GM23338 (cell line): ENCODE results near the gene SLC9A3. TPM values are rescaled to one million over a fixed set of nuclear protein-coding genes. Genes with fewer than 3 reads are reported as not detected.

Source experiments
- ATAC-seq: fragments of 200-7000 bp; cut with Tn5 transposase; 3 replicates; pipeline ENCODE4 v1.9.1; 2020
- DNase-seq: peaks from one replicate; pipeline ENCODE4 v3.0.0-alpha.2; 2015; ENCODE audit warnings: low spot score
- H2AFZ ChIP-seq: fragments of 200-600 bp; sonication (generic); 2 replicates; pipeline ENCODE4 v1.8.0; 2016; ENCODE audit warnings: antibody characterized with exemption, mild to moderate bottlenecking, moderate library complexity
- H3F3A ChIP-seq: fragments of 200-600 bp; sonication (generic); replicated peaks from 2 replicates; pipeline ENCODE4 v1.8.0; 2017; ENCODE audit warnings: antibody characterized with exemption, mixed run types, low read depth
- H3K27ac ChIP-seq: fragments of 200-600 bp; sonication (generic); 2 replicates; pipeline ENCODE4 v1.6.1; 2016; ENCODE audit warnings: low read depth
- H3K27me3 ChIP-seq: fragments of 200-600 bp; sonication (generic); 2 replicates; pipeline ENCODE4 v1.8.0; 2016; ENCODE audit warnings: mild to moderate bottlenecking, mixed run types, moderate library complexity; ENCODE audit not compliant: insufficient read depth
- H3K36me3 ChIP-seq: fragments of 200-600 bp; sonication (generic); 2 replicates; pipeline ENCODE4 v1.8.0; 2016; ENCODE audit warnings: mild to moderate bottlenecking; ENCODE audit not compliant: insufficient read depth
- H3K4me1 ChIP-seq: fragments of 200-600 bp; sonication (generic); 2 replicates; pipeline ENCODE4 v1.8.0; 2016; ENCODE audit warnings: mild to moderate bottlenecking, moderate library complexity; ENCODE audit not compliant: insufficient read depth
- H3K4me2 ChIP-seq: fragments of 200-600 bp; sonication (generic); 2 replicates; pipeline ENCODE4 v1.7.1; 2017; ENCODE audit warnings: mixed run types
- H3K4me3 ChIP-seq: fragments of 200-600 bp; sonication (generic); 2 replicates; pipeline ENCODE4 v1.6.1; 2016; ENCODE audit warnings: mixed run types
- H3K79me2 ChIP-seq: fragments of 200-600 bp; sonication (generic); replicated peaks from 2 replicates; pipeline ENCODE4 v1.8.0; 2017; ENCODE audit warnings: mild to moderate bottlenecking; ENCODE audit not compliant: insufficient read depth
- H3K9me2 ChIP-seq: fragments of 200-600 bp; sonication (generic); 2 replicates; pipeline ENCODE4 v1.8.0; 2017; ENCODE audit not compliant: insufficient read depth
- H4K20me1 ChIP-seq: fragments of 200-600 bp; sonication (generic); replicated peaks from 2 replicates; pipeline ENCODE4 v1.8.0; 2017; ENCODE audit warnings: mild to moderate bottlenecking; ENCODE audit not compliant: insufficient read depth
- H3K27ac Mint-ChIP-seq: 2 replicates; pipeline ENCODE4 v1.8.0; 2020; ENCODE audit warnings: inconsistent platforms, mild to moderate bottlenecking, moderate library complexity, mixed read lengths
- H3K27me3 Mint-ChIP-seq: 3 replicates; pipeline ENCODE4 v1.8.0; 2022; ENCODE audit warnings: low read depth, mild to moderate bottlenecking, moderate library complexity, mixed read lengths, inconsistent platforms; ENCODE audit not compliant: insufficient read depth, poor library complexity
- H3K36me3 Mint-ChIP-seq: 3 replicates; pipeline ENCODE4 v1.8.0; 2021; ENCODE audit warnings: low read depth, mild to moderate bottlenecking, inconsistent platforms, moderate library complexity, mixed read lengths
- H3K4me1 Mint-ChIP-seq: 3 replicates; pipeline ENCODE4 v1.8.0; 2020; ENCODE audit warnings: mild to moderate bottlenecking, inconsistent platforms, mixed read lengths
- H3K4me3 Mint-ChIP-seq: 3 replicates; pipeline ENCODE4 v1.8.0; 2021; ENCODE audit warnings: moderate library complexity, mild to moderate bottlenecking, inconsistent platforms, mixed read lengths
- H3K9me3 Mint-ChIP-seq: 3 replicates; pipeline ENCODE4 v1.8.0; 2020; ENCODE audit warnings: moderate library complexity, mild to moderate bottlenecking, inconsistent platforms, mixed read lengths
- CREB1 ChIP-seq: fragments of 250-450 bp; sonication (Bioruptor Pico); IDR thresholded peaks from 2 replicates; pipeline ENCODE4 v1.5.0; 2020; ENCODE audit warnings: low read depth, mild to moderate bottlenecking, moderate library complexity
- CTCF ChIP-seq, 2 experiments: fragments of 200-600 bp in 1 of 2; sonication (generic) in 1 of 2; conservative IDR thresholded peaks; 2 replicates each; pipeline versions ENCODE4 v1.5.1 to v1.6.1; 2016 to 2017; ENCODE audit warnings: antibody characterized with exemption in 2 of 2, low read depth in 2 of 2, mild to moderate bottlenecking in 2 of 2, moderate library complexity in 1 of 2
- ETS1 ChIP-seq: IDR thresholded peaks from 2 replicates; pipeline ENCODE4 v1.6.1; 2016; ENCODE audit warnings: antibody characterized with exemption
- EZH2 ChIP-seq: fragments of 200-600 bp; sonication (generic); IDR thresholded peaks from one replicate; pipeline ENCODE4 v1.8.0; 2017; ENCODE audit warnings: antibody characterized with exemption, mild to moderate bottlenecking, low read depth; ENCODE audit not compliant: unreplicated experiment
- EZH2phosphoT487 ChIP-seq: fragments of 200-600 bp; sonication (generic); IDR thresholded peaks from one replicate; pipeline ENCODE4 v1.8.1; 2018; ENCODE audit warnings: antibody characterized with exemption; ENCODE audit not compliant: unreplicated experiment
- JUNB ChIP-seq: IDR thresholded peaks from one replicate; pipeline ENCODE4 v1.6.1; 2016; ENCODE audit warnings: antibody characterized with exemption; ENCODE audit not compliant: unreplicated experiment
- NANOG ChIP-seq: IDR thresholded peaks from 2 replicates; pipeline ENCODE4 v1.6.1; 2016; ENCODE audit warnings: antibody characterized with exemption, borderline replicate concordance
- POLR2AphosphoS5 ChIP-seq: IDR thresholded peaks from 2 replicates; pipeline ENCODE4 v1.6.1; 2016; ENCODE audit warnings: antibody characterized with exemption, low read depth
- REST ChIP-seq: IDR thresholded peaks from one replicate; pipeline ENCODE4 v1.6.1; 2018; ENCODE audit warnings: antibody characterized with exemption; ENCODE audit not compliant: unreplicated experiment
- STAT1 ChIP-seq: IDR thresholded peaks from one replicate; pipeline ENCODE4 v1.6.1; 2016; ENCODE audit warnings: antibody characterized with exemption; ENCODE audit not compliant: unreplicated experiment
- ZNF114 ChIP-seq: fragments of 250-450 bp; sonication (Bioruptor Pico); IDR thresholded peaks from 2 replicates; pipeline ENCODE4 v1.5.0; 2020; ENCODE audit warnings: mild to moderate bottlenecking, moderate library complexity
- ZNF331 ChIP-seq: fragments of 250-450 bp; sonication (Bioruptor Pico); IDR thresholded peaks from 2 replicates; pipeline ENCODE4 v1.5.0; 2020; ENCODE audit warnings: low read depth, mild to moderate bottlenecking, moderate library complexity
- ZNF462 ChIP-seq: fragments of 250-450 bp; sonication (Bioruptor Pico); IDR thresholded peaks from 2 replicates; pipeline ENCODE4 v1.5.0; 2020; ENCODE audit warnings: mild to moderate bottlenecking, moderate library complexity
- polyA plus RNA-seq: library from polyadenylated mRNA; unstranded; fragments of >200 nt; fragmentation: Nextera tagmentation; extraction: Ambion mirVana; gene quantifications from 2 replicates; pipeline ENCODE4 v1.2.1, GENCODE V29; 2016
- total RNA-seq: library from RNA; depleted of rRNA; stranded (reverse); fragments of >200 nt; shearing (Covaris generic); gene quantifications from 2 replicates; pipeline ENCODE4 v1.2.3, GENCODE V29; 2014

SLC9A3 gene
- total and polyA plus RNA-seq, 2 experiments from 2014 or later: 0.39 to 3.1 TPM

- no peak overlapping the region for H2AFZ ChIP-seq
- no peaks in the 10 kb centered on the region for H3K9me2 ChIP-seq
- ATAC-seq: no peak
- peaks cover 12% of the 10 kb centered on the region; the same call in 1 of the 2 replicates for H3K27me3 ChIP-seq
- peaks cover 5% of the 10 kb centered on the region; the same call in 1 of the 3 replicates for H3K4me1 Mint-ChIP-seq
- no peak for DNase-seq
- H3K4me2 ChIP-seq: no peak overlapping the region
- peaks cover 17% of the 10 kb centered on the region for H3K27me3 Mint-ChIP-seq
- H3K9me3 Mint-ChIP-seq: peaks cover 6% of the 10 kb centered on the region; the same call in 2 of the 3 replicates
- H3K36me3 Mint-ChIP-seq: no peaks in the 10 kb centered on the region
- H3K4me1 ChIP-seq: no peaks in the 10 kb centered on the region
- no peaks in the 10 kb centered on the region for H3K36me3 ChIP-seq
- 0 out of 2 replicates have a peak, but pooled peaks cover 2% of the 10 kb centered on the region for H3F3A ChIP-seq
- no peaks in the 10 kb centered on the region for H3K79me2 ChIP-seq
- H4K20me1 ChIP-seq: no peaks in the 10 kb centered on the region
- H3K4me3 Mint-ChIP-seq: no peak overlapping the region
- H3K27ac Mint-ChIP-seq: no peak overlapping the region
- no peak overlapping the region for H3K4me3 ChIP-seq
- H3K27ac ChIP-seq: no peak overlapping the region
- TF ChIP-seq EZH2: no peak
- no peak for TF ChIP-seq ZNF114 (CRISPR knock-in tag)
- no peak for TF ChIP-seq ZNF331 (CRISPR knock-in tag)
- no peak for TF ChIP-seq CTCF (conservative IDR thresholded peaks at IDR 0.05; ENCODE audit: low read depth in 2 of 2)
- no peak for TF ChIP-seq JUNB
- no peak for TF ChIP-seq ETS1
- no peak for TF ChIP-seq ZNF462
- no peak for TF ChIP-seq CREB1 (CRISPR knock-in tag)
- TF ChIP-seq NANOG: no peak
- TF ChIP-seq STAT1: no peak
- no peak for TF ChIP-seq EZH2phosphoT487
- TF ChIP-seq REST: no peak
- TF ChIP-seq POLR2AphosphoS5: no peak
Measured at GRCh38 chr5:549229-549628, 25.0 kb upstream of the SLC9A3 start.
